Muscle layer of duodenum (tissue), 2 donors: ENCODE measurements around the gene RABEPK.

ENCODE experiments used
- H3K27ac ChIP-seq: one replicate; pipeline ENCODE4 v1.7.0; 2013; ENCODE audit warnings: mild to moderate bottlenecking, low read length
- H3K27me3 ChIP-seq: one replicate; pipeline ENCODE4 v1.7.0; 2013; ENCODE audit warnings: low read depth, mild to moderate bottlenecking, control low read depth, low read length
- H3K36me3 ChIP-seq, 2 donors: one replicate each; pipeline ENCODE4 v1.7.0; 2013; ENCODE audit warnings: low read length in 2 of 2, control low read depth in 1 of 2, mild to moderate bottlenecking in 1 of 2; ENCODE audit not compliant: insufficient read depth in 2 of 2, control insufficient read depth in 1 of 2
- H3K4me1 ChIP-seq, 2 donors: one replicate each; pipeline ENCODE4 v1.7.0; 2013; ENCODE audit warnings: low read length in 2 of 2, mild to moderate bottlenecking in 2 of 2, control low read depth in 1 of 2, moderate library complexity in 1 of 2; ENCODE audit not compliant: insufficient read depth in 2 of 2, control insufficient read depth in 1 of 2
- H3K4me3 ChIP-seq, 2 donors: one replicate each; pipeline ENCODE4 v1.7.0; 2013; ENCODE audit warnings: low read length in 2 of 2, low read depth in 1 of 2, mild to moderate bottlenecking in 1 of 2
- H3K9me3 ChIP-seq, 2 donors: one replicate each; pipeline ENCODE4 v1.7.0; 2013; ENCODE audit warnings: low read length in 2 of 2, control low read depth in 1 of 2, mild to moderate bottlenecking in 1 of 2; ENCODE audit not compliant: control insufficient read depth in 1 of 2
- donor health status: healthy.

The RABEPK gene

GRCh38 chr9:125272697-125273096 lies 72.4 kb downstream of the RABEPK start:
- H3K27ac ChIP-seq, result peak overlapping the region; percentile 72
- no peaks in the 10 kb centered on the region for H3K27me3 ChIP-seq
- peak overlapping the region in 1 of 2 donors; percentile 16 for H3K4me3 ChIP-seq
- H3K4me1 ChIP-seq, result peaks cover 10 to 15% of the 10 kb centered on the region in 2 donors
- no peaks in the 10 kb centered on the region for H3K9me3 ChIP-seq
- no peaks in the 10 kb centered on the region for H3K36me3 ChIP-seq

- Histone ChIP-seq H3K27me3 (no peaks in the 10 kb centered on the region), H3K36me3 (no peaks in the 10 kb centered on the region), H3K4me1 (peaks cover 8 to 10% of the 10 kb centered on the region in 2 donors), H3K27ac (no peak overlapping the region), H3K9me3 (no peaks in the 10 kb centered on the region), H3K4me3 (no peak overlapping the region)
Observed at GRCh38 chr9:125276771-125277170, 76.4 kb downstream of the RABEPK start.

GRCh38 chr9:125277411-125277810 lies 77.1 kb downstream of the RABEPK start:
- Histone ChIP-seq H3K4me1 (peaks cover 7% of the 10 kb centered on the region in 2 donors), H3K27me3 (no peaks in the 10 kb centered on the region), H3K4me3 (no peak overlapping the region), H3K27ac (no peak overlapping the region), H3K36me3 (no peaks in the 10 kb centered on the region), H3K9me3 (no peaks in the 10 kb centered on the region)

GRCh38 chr9:125280945-125281344 lies 80.6 kb downstream of the RABEPK start:
- Histone ChIP-seq H3K9me3 (no peaks in the 10 kb centered on the region), H3K27ac (no peak overlapping the region), H3K36me3 (no peaks in the 10 kb centered on the region), H3K4me3 (no peak overlapping the region), H3K4me1 (peaks cover 0 to 10% of the 10 kb centered on the region in 2 donors), H3K27me3 (no peaks in the 10 kb centered on the region)
